HepG2 (cell line): ENCODE measurements around the gene MAPK8IP3. TPM values are rescaled to one million over a fixed set of nuclear protein-coding genes. Genes with fewer than 3 reads are reported as not detected.
A peak's percentile ranks its signal among the peaks of the same experiment; 100 is the strongest.

Experiments
- BCL6 ChIP-seq: IDR thresholded peaks from 2 replicates; pipeline ENCODE4 v1.6.1; 2016; ENCODE audit warnings: missing genetic modification reagents, missing compliant biosample characterization
- CBFB ChIP-seq: sonication (generic); formaldehyde crosslinking; IDR thresholded peaks from 2 replicates; pipeline ENCODE4 v1.4.0; 2020; ENCODE audit warnings: missing genetic modification reagents
- GPN1 ChIP-seq: sonication (generic); formaldehyde crosslinking; IDR thresholded peaks from 2 replicates; pipeline ENCODE4 v1.5.1; 2020; ENCODE audit warnings: missing genetic modification reagents, borderline replicate concordance
- KAT8 ChIP-seq: IDR thresholded peaks from 2 replicates; pipeline ENCODE4 v1.6.1; 2016; ENCODE audit warnings: missing genetic modification reagents, missing compliant biosample characterization
- NFATC3 ChIP-seq: sonication (generic); formaldehyde crosslinking; IDR thresholded peaks from 2 replicates; pipeline ENCODE4 v1.5.1; 2020; ENCODE audit warnings: mild to moderate bottlenecking, missing genetic modification reagents
- RORA ChIP-seq: sonication (generic); formaldehyde crosslinking; IDR thresholded peaks from 2 replicates; pipeline ENCODE4 v1.5.0; 2020; ENCODE audit warnings: mild to moderate bottlenecking, missing genetic modification reagents, moderate library complexity
- SIN3A ChIP-seq: IDR thresholded peaks from 2 replicates; pipeline ENCODE4 v1.6.1; 2011; ENCODE audit warnings: low read depth, mild to moderate bottlenecking, control low read depth, low read length, borderline replicate concordance
- SMAD3 ChIP-seq: sonication (generic); formaldehyde crosslinking; IDR thresholded peaks from 2 replicates; pipeline ENCODE4 v1.4.0; 2020; ENCODE audit warnings: missing genetic modification reagents
- SMYD3 ChIP-seq: sonication (generic); formaldehyde crosslinking; IDR thresholded peaks from 2 replicates; pipeline ENCODE4 v1.8.1; 2023; ENCODE audit warnings: mild to moderate bottlenecking, missing genetic modification reagents
- SP4 ChIP-seq: sonication (generic); formaldehyde crosslinking; IDR thresholded peaks from 2 replicates; pipeline ENCODE4 v1.8.1; 2023; ENCODE audit warnings: mild to moderate bottlenecking, missing genetic modification reagents
- SRY ChIP-seq: sonication (generic); formaldehyde crosslinking; IDR thresholded peaks from 2 replicates; pipeline ENCODE4 v1.8.0; 2022; ENCODE audit warnings: mild to moderate bottlenecking, missing genetic modification reagents
- TBX2 ChIP-seq: sonication (generic); formaldehyde crosslinking; IDR thresholded peaks from 2 replicates; pipeline ENCODE4 v1.5.0; 2020; ENCODE audit warnings: missing genetic modification reagents, mild to moderate bottlenecking, borderline replicate concordance
- YEATS4 ChIP-seq: sonication (generic); formaldehyde crosslinking; IDR thresholded peaks from 2 replicates; pipeline ENCODE4 v1.4.0; 2020; ENCODE audit warnings: missing genetic modification reagents, borderline replicate concordance
- ZBTB46 ChIP-seq: sonication (generic); formaldehyde crosslinking; IDR thresholded peaks from 2 replicates; pipeline ENCODE4 v1.4.0; 2020; ENCODE audit warnings: mild to moderate bottlenecking, missing genetic modification reagents, borderline replicate concordance
- ZEB1 ChIP-seq: IDR thresholded peaks from 2 replicates; pipeline ENCODE4 v1.6.1; 2012; ENCODE audit warnings: mild to moderate bottlenecking, low read depth, inconsistent platforms; ENCODE audit not compliant: insufficient replicate concordance
- ZNF121 ChIP-seq: sonication (generic); formaldehyde crosslinking; IDR thresholded peaks from 2 replicates; pipeline ENCODE4 v1.5.0; 2020; ENCODE audit warnings: mild to moderate bottlenecking, missing genetic modification reagents
- ZNF180 ChIP-seq: sonication (generic); formaldehyde crosslinking; IDR thresholded peaks from 2 replicates; pipeline ENCODE4 v1.4.0; 2020; ENCODE audit warnings: low read depth, missing genetic modification reagents, borderline replicate concordance
- ZNF256 ChIP-seq: sonication (generic); formaldehyde crosslinking; conservative IDR thresholded peaks from 2 replicates; pipeline ENCODE4 v1.4.0; 2020; ENCODE audit warnings: missing genetic modification reagents
- ZNF335 ChIP-seq: sonication (generic); formaldehyde crosslinking; IDR thresholded peaks from 2 replicates; pipeline ENCODE4 v1.4.0; 2020; ENCODE audit warnings: missing genetic modification reagents
- ZNF550 ChIP-seq: sonication (generic); formaldehyde crosslinking; IDR thresholded peaks from 2 replicates; pipeline ENCODE4 v1.4.0; 2020; ENCODE audit warnings: mild to moderate bottlenecking, missing genetic modification reagents, borderline replicate concordance
- ZNF616 ChIP-seq: sonication (generic); formaldehyde crosslinking; IDR thresholded peaks from 2 replicates; pipeline ENCODE4 v1.5.0; 2020; ENCODE audit warnings: low read depth, mild to moderate bottlenecking, missing genetic modification reagents
- ZSCAN9 ChIP-seq: IDR thresholded peaks from 2 replicates; pipeline ENCODE4 v1.6.1; 2016; ENCODE audit warnings: borderline replicate concordance
- polyA plus RNA-seq, 8 experiments: library from polyadenylated mRNA; depleted of rRNA in 3 of 8; stranded (reverse) in 7 of 8; unstranded in 1 of 8; fragments of >200 nt; fragmentation: Illumina TruSeq in 4 of 8; extraction: Trizol in 4 of 8; gene quantifications; 2 replicates each; pipeline versions ENCODE4 v1.2.1 to v1.2.3, GENCODE V29; 2011 to 2016; ENCODE audit warnings: low read depth in 4 of 8, missing spikeins in 1 of 8, mixed read lengths in 1 of 8; ENCODE audit not compliant: insufficient read depth in 1 of 8
- total RNA-seq, 5 experiments: library from RNA; depleted of rRNA; stranded (reverse); fragments of >200 nt; fragmentation: Illumina TruSeq; extraction: Trizol; gene quantifications; 2 replicates each; pipeline ENCODE4 v1.2.3, GENCODE V29; 2016; ENCODE audit warnings: low read depth in 1 of 5
- TF ChIP-seq, protein P1 (sequence below): sonication (generic); formaldehyde crosslinking; IDR thresholded peaks from 2 replicates; pipeline ENCODE4 v1.4.0; 2020; ENCODE audit warnings: low read depth, mild to moderate bottlenecking, missing genetic modification reagents
- TF ChIP-seq, protein P2 (sequence below): sonication (generic); formaldehyde crosslinking; IDR thresholded peaks from 2 replicates; pipeline ENCODE4 v1.4.0; 2020; ENCODE audit warnings: missing genetic modification reagents

Gene MAPK8IP3
- total and polyA plus RNA-seq, 2 of the 13 experiments (the other 11 are each of a cell fraction or from before 2014, with no cell fraction given), result 25.1 to 41.7 TPM

DNA sequence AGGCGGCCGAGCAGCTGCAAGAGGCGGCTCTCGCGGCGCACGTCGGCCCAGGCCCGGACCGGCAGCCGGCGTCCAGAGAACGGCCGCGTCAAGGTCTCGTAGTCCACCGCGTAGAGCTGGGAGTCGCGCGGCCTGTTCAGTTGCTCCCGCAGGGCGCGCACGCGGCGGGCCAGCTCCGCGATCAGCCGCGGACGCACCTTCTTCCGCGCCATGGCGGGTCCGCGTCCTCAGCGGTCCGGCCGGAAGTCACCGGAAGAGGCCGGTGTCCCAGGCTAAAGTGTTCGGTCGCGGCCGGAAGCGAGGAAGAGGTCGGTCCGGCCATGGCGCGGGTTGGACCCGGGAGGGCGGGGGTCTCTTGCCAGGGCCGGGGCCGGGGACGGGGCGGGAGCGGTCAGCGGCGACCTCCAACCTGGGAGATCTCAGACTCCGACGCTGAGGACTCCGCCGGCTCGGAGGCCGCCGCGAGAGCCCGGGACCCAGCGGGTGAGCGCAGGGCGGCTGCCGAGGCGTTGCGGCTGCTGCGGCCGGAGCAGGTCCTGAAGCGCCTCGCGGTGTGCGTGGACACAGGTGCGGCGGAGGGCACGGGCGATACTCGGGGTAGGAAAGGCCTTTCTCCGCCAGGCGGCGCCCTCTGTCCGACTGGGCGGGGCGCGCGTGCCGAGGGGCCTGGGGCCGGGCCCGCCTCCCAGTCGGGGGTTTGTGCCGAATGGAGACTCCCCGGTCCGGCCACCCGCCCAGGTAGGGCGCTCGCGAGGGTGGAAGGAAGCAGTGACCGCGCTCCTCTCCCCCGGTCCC, 67.1 kb downstream of the MAPK8IP3 start, which contains the start of gene MRPS34 (continued):
- TF ChIP-seq ZBTB46 (CRISPR knock-in tag), result no peak
- TF ChIP-seq SMAD3 (CRISPR knock-in tag), result peak; percentile 91
- peak; percentile 60; the same call in 1 of the 2 replicates for TF ChIP-seq TBX2 (CRISPR knock-in tag)
- TF ChIP-seq ZNF616 (CRISPR knock-in tag), result peak; percentile 86; the same call in 1 of the 2 replicates
- TF ChIP-seq ZNF180, result peak; percentile 82; the same call in 1 of the 2 replicates
- peak; percentile 58 for TF ChIP-seq ZNF256
- TF ChIP-seq BCL6 (CRISPR knock-in tag), result peak; percentile 45
- TF ChIP-seq ZSCAN9 (CRISPR knock-in tag), result peak; percentile 61; the same call in 1 of the 2 replicates
- no peak for TF ChIP-seq RORA (CRISPR knock-in tag)
- no peak for TF ChIP-seq NFATC3 (CRISPR knock-in tag)
- peak; percentile 67 for TF ChIP-seq SP4 (CRISPR knock-in tag)
- TF ChIP-seq SMYD3, result peak; percentile 71; the same call in 1 of the 2 replicates
- TF ChIP-seq SRY, result no peak; the same call in 1 of the 2 replicates
- TF ChIP-seq, protein P1, sequence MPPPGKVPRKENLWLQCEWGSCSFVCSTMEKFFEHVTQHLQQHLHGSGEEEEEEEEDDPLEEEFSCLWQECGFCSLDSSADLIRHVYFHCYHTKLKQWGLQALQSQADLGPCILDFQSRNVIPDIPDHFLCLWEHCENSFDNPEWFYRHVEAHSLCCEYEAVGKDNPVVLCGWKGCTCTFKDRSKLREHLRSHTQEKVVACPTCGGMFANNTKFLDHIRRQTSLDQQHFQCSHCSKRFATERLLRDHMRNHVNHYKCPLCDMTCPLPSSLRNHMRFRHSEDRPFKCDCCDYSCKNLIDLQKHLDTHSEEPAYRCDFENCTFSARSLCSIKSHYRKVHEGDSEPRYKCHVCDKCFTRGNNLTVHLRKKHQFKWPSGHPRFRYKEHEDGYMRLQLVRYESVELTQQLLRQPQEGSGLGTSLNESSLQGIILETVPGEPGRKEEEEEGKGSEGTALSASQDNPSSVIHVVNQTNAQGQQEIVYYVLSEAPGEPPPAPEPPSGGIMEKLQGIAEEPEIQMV (CRISPR knock-in tag), result peak; percentile 96
- 0 out of 2 replicates have a peak, but pooled peaks have one; percentile 7 for TF ChIP-seq ZNF550 (CRISPR knock-in tag)
- TF ChIP-seq ZEB1, result peak; percentile 77
- TF ChIP-seq CBFB, result peak; percentile 91
- peak; percentile 60; the same call in 1 of the 2 replicates for TF ChIP-seq SIN3A
- TF ChIP-seq GPN1 (CRISPR knock-in tag), result 0 out of 2 replicates have a peak, but pooled peaks have one; percentile 20
- no peak for TF ChIP-seq ZNF121 (CRISPR knock-in tag)
- TF ChIP-seq KAT8, result peak; percentile 94
- peak; percentile 99 for TF ChIP-seq YEATS4 (CRISPR knock-in tag)
- TF ChIP-seq, protein P2, sequence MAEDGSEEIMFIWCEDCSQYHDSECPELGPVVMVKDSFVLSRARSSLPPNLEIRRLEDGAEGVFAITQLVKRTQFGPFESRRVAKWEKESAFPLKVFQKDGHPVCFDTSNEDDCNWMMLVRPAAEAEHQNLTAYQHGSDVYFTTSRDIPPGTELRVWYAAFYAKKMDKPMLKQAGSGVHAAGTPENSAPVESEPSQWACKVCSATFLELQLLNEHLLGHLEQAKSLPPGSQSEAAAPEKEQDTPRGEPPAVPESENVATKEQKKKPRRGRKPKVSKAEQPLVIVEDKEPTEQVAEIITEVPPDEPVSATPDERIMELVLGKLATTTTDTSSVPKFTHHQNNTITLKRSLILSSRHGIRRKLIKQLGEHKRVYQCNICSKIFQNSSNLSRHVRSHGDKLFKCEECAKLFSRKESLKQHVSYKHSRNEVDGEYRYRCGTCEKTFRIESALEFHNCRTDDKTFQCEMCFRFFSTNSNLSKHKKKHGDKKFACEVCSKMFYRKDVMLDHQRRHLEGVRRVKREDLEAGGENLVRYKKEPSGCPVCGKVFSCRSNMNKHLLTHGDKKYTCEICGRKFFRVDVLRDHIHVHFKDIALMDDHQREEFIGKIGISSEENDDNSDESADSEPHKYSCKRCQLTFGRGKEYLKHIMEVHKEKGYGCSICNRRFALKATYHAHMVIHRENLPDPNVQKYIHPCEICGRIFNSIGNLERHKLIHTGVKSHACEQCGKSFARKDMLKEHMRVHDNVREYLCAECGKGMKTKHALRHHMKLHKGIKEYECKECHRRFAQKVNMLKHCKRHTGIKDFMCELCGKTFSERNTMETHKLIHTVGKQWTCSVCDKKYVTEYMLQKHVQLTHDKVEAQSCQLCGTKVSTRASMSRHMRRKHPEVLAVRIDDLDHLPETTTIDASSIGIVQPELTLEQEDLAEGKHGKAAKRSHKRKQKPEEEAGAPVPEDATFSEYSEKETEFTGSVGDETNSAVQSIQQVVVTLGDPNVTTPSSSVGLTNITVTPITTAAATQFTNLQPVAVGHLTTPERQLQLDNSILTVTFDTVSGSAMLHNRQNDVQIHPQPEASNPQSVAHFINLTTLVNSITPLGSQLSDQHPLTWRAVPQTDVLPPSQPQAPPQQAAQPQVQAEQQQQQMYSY (CRISPR knock-in tag), result 0 out of 2 replicates have a peak, but pooled peaks have one; percentile 26
- no peak for TF ChIP-seq ZNF335 (CRISPR knock-in tag)
